ENCODE data around the gene MGP.

Gene MGP

GRCh38 chr12:14854586-14855183 is 31.0 kb downstream of the MGP start:
- DNase-seq = no peak

- DNase-seq = no peak
Observed at GRCh38 chr12:14853961-14854360, 31.7 kb downstream of the MGP start.

- DNase-seq = no peak
Observed at GRCh38 chr12:14852880-14853279, 32.8 kb downstream of the MGP start.

GRCh38 chr12:14850929-14851663 is 34.6 kb downstream of the MGP start:
- DNase-seq = no peak

GRCh38 chr12:14849661-14850060 is 36.0 kb downstream of the MGP start:
- no peak for DNase-seq

GRCh38 chr12:14846876-14847580 is 38.6 kb downstream of the MGP start:
- DNase-seq = no peak

- no peak for DNase-seq
Observed at GRCh38 chr12:14846042-14846587, 39.5 kb downstream of the MGP start.

GRCh38 chr12:14845350-14845750 is 40.3 kb downstream of the MGP start:
- DNase-seq = no peak

GRCh38 chr12:14844401-14844800 is 41.3 kb downstream of the MGP start:
- DNase-seq = no peak

- DNase-seq = no peak
Observed at GRCh38 chr12:14843425-14843887, 42.2 kb downstream of the MGP start, which contains the start of gene ART4. ART4 (minus strand) TSS chr12:14843526; CDS start chr12:14843113, 413 bp downstream.

GRCh38 chr12:14842315-14842714 is 43.3 kb downstream of the MGP start:
- DNase-seq = no peak

GRCh38 chr12:14841761-14842160 is 43.9 kb downstream of the MGP start:
- no peak for DNase-seq

GRCh38 chr12:14840616-14841015 is 45.0 kb downstream of the MGP start:
- DNase-seq = no peak

GRCh38 chr12:14839262-14839661 is 46.4 kb downstream of the MGP start:
- DNase-seq = no peak

- DNase-seq = no peak
Observed at GRCh38 chr12:14836336-14837210, 49.1 kb downstream of the MGP start.

- no peak for DNase-seq
Observed at GRCh38 chr12:14834509-14834908, 51.1 kb downstream of the MGP start.

- no peak for DNase-seq
Observed at GRCh38 chr12:14833952-14834351, 51.7 kb downstream of the MGP start.

- DNase-seq = no peak
Observed at GRCh38 chr12:14833336-14833735, 52.3 kb downstream of the MGP start.

Data from NK-92 treated with Interleukin-12 subunit alpha and Interleukin-12 subunit beta, amount 100 ng/mL, for 24 hours (cell line).